ENCODE data around the gene CFHR1. TPM values are rescaled to one million over a fixed set of nuclear protein-coding genes. Genes with fewer than 3 reads are reported as not detected.

CFHR1 gene
- polyA plus RNA-seq: not detected in 2 replicates

DNA sequence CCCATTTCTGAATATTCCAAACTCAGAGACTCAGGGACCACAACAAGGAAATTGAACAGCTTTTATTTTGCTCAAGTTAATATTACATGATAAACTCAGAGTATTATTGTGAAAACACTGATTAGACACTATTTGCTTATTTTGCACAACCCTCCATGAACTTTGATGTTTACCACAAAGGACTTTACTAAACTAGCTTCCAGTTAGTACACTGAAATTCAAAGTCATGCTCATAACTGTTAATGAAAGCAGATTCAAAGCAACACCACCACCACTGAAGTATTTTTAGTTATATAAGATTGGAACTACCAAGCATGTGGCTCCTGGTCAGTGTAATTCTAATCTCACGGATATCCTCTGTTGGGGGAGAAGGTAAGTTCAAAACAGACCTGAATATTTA lies at the start of gene CFHR1:
CFHR1 (plus strand) TSS at position 201 of the 400 bp plus-strand sequence; CDS start at position 315, 114 bp downstream.

DNA sequence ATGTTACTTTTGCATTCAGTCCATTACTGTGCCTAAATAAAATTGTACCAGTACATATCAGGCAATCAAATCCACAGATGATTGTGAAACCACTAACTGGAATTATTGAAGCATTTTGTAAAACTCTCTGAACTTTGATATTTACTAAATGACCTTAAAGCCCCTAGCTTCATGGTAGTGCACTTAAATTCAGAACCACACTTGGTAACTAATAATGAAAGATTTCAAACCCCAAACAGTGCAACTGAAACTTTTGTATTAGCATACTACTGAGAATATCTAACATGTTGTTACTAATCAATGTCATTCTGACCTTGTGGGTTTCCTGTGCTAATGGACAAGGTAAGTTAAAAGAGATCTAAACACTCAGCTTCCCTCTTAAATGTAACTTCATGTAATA lies 44.9 kb upstream of the CFHR1 start, which contains the start of gene CFHR3:
CFHR3 (plus strand) TSS at position 238 of the 400 bp plus-strand sequence; CDS start at position 285, 47 bp downstream.

Other genes starting within 250 kb of the CFHR1 start
- gene KCNT2, start 211.3 kb upstream of the CFHR1 start, polyA plus RNA-seq: 1.9 and 3.4 TPM in 2 replicates
- 0.17 and 0.44 TPM in 2 replicates for gene CFH, start 167.7 kb upstream of the CFHR1 start, polyA plus RNA-seq
- gene CFHR3, start 44.9 kb upstream of the CFHR1 start, polyA plus RNA-seq: not detected in 2 replicates
- gene CFHR4, start 68.3 kb downstream of the CFHR1 start, polyA plus RNA-seq: 0.69 TPM in 1 of 2 replicates, not detected in the other
- gene CFHR2, start 124.0 kb downstream of the CFHR1 start, polyA plus RNA-seq: not detected in 2 replicates
- gene CFHR5, start 157.8 kb downstream of the CFHR1 start, polyA plus RNA-seq: 0.34 TPM in 1 of 2 replicates, not detected in the other
- gene F13B, start 247.5 kb downstream of the CFHR1 start, polyA plus RNA-seq: not detected in 2 replicates